OCI-LY1 (cell line): Measurements from ENCODE around the gene RBMS1.

Experiments used
- CTCF ChIP-seq: fragments of 200-600 bp; sonication (generic), shearing (Covaris generic); IDR thresholded peaks from 2 replicates; pipeline ENCODE4 v1.5.1; 2017; ENCODE audit warnings: mild to moderate bottlenecking, antibody characterized with exemption, low read length, moderate library complexity, mixed read lengths
- EZH2 ChIP-seq: fragments of 200-600 bp; sonication (generic), shearing (Covaris generic); IDR thresholded peaks from 2 replicates; pipeline ENCODE4 v1.8.0; 2017; ENCODE audit warnings: borderline replicate concordance, mixed run types, mild to moderate bottlenecking, antibody characterized with exemption, low read length, moderate library complexity, mixed read lengths

GRCh38 chr2:160290598-160290997, 203.0 kb downstream of the RBMS1 start:
- no peak for TF ChIP-seq CTCF
- no peak for TF ChIP-seq EZH2
